T-helper 2 cell (primary cell): ENCODE results near the gene TRNP1.

Experiments
- DNase-seq, 5 experiments: peaks; one replicate each; pipeline versions ENCODE4 v3.0.0 to v3.0.0-alpha.2; 2012 to 2022

The TRNP1 gene

DNA sequence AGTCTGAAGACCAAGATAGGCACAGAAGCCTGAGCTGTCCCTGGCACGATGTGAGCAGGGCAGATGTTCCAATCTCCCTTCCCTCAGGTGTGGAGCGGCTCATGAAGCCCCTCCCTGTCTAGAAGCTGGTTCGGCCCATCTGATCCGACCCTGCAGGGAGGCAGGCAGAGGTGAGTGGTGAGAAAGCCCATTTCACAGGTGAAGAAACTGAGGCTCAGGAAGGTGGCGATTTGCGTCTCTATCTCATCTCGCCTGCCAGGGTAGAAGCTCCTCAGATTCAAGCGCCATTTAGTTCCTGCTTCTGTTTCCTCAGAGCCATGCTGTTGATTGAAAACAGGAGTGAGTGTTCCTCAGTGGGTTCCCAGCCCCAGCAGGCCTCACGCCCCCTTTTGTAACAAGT is 36.0 kb downstream of the TRNP1 start:
- DNase-seq, result no peak

DNA sequence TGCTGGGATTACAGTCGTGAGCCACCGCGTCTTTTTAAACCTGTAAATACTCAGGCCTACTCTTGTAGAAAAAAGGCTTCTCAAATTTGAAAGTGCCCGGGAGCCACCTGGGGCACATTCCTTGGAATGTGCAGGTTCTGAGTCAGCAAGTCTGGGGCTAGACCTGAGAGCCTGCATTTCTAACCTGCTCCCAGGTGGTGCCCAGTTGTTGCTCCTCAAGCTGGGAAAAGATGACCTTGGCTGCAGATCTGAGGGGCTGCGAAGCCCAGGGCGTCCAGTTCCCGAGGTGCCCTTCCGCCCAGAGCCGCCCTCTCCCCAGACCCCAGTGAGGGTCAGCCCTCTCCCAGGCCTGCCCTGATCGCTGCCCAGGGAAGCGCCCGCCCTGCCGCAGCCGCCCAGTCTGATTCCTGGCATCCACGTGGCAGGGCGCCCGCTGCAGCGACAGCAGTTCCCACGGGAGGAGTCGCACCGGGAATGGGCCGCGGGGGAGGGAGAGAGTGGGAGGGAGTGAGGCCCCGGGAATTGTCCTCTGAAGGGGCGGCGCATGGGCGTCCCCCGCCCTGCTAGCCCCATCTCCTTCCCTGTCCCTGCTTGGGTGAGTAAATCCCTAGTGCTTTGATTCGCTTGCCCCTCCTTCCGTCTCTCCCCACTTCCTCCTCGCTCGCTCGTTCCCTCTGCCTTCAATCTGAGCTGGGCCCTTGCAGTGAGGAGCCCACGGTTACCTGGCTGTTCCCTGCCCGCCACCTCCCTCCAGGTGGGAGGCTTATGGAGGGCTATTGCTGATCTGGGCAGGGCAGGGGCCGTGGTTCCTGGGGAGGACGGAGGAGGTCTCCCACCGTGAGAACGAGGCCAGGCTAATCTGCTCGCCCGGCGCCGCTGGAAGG is 38.0 kb downstream of the TRNP1 start:
- DNase-seq, result no peak

DNA sequence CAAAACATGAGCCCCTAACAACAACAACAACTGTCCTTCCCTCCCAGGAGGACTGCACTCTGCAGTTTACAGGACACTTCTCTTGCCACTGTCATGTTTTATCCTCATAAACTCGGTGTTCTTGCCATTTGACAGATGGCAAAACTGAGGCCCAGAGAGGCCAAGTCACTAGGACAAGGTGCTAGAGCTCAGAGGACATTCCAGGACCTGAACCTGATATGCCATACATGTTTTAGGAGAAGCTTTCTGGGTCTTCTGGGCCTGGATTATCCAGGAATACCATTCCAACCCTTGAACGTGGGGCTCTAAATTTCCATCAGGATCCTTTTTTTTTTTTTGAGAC is 38.6 kb downstream of the TRNP1 start:
- no peak for DNase-seq

DNA sequence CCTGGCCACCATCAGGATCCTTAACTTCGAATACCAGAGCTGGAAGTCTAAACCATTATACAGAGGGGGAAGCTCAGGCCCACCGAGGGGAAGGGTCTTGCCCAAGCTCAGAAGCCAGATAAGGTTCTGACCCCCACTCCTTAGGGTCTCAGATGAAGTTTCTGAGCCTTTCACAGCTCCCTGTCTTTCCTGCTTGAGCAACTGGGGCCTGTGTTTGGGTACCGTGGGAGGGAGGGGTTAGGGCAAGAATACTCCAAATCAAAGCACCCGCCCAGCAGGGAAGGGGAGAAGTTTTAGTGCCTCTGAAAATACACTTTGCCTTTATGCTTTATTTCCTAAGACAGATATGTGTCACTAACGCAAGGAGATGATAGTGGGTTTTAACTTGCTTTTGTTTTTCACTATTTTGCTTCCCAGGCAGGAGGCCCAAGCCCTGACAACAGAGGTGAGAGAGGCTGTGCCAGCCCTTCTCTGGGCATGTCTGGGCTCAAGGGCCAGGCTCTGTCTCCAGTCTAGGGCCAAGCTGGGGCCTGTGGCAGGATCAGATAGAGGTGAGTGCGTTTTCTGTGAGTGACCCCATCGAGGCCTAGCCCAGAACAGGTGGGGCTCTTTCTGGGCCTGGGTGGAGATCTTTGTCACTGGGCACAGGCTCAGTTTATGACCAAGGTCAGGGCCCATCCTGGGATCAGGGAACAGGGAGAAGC is 39.7 kb downstream of the TRNP1 start:
- no peak for DNase-seq

DNA sequence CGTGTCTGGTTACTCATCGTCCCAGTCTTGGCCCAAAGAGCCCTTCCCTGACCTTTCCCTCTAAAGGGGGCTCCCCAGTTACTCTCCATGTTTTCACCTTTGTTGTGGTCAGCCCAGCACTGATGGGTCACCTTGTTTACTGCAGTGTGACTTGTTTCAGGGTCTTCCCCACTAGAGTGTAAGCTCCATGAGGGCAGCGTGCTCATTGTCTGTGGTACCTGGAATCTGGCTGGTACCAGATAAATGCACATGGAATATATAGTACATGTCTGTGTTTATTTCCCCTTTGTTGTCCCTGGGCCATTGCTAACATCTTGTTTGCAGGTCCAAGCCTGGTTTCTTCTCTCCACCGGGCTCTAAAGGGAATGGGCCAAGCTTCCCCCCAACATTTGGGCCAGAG is 41.9 kb downstream of the TRNP1 start:
- DNase-seq, result no peak

DNA sequence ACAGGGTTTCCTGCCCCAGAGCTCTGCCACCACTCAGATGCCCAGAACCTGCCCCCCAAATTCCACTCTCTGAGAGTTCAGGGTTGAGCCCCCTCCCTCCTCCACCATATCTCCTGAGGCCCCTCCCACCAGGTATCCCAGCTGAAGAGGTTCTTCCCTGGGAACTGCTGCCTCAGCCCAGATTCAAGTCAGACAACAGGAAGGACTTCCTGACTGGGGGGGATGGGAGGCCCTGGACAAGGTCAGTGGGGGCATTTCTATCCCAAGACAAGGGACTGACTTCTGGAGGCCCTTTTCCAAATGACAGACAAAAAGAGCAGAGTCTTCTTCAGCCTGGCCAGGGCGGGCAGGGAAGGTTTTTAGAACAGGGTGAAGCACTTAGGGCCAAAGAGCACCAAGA is 43.2 kb downstream of the TRNP1 start:
- DNase-seq, result no peak

DNA sequence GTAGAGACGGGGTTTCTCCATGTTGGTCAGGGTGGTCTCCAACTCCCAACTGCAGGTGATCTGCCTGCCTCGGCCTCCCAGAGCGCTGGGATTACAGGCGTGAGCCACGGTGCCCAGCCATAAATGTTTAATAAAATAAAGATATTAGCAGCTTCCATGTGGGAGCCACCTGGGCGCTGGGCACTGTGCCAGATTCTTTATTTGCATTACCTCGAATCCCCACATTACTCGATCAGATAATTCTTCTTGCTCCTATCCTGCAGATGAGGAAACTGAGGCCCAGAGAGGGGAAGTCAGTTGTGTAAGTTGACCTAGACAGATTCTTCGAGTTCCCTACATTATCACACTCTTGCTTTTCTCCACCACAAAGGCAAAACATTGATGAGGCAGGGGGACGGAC is 44.0 kb downstream of the TRNP1 start:
- no peak for DNase-seq

DNA sequence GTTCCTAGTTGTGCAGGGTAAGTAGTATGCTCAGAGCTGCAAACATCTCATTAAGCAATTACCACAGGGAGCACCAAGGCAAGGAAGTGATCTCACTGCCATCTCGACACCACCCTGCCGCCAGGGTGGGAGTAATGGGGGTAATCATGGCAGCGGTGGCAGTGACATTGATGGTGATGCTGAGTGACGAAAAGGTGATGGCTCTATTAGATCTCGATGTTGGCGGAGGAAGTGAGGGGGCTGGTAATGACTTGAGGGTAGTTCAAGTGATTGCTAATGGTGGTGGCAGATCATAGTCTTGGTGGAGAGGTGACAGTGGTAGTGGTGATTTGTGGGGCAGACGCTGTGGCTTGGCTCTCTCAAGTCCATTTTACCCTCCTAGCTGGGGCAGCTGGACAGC is 44.5 kb downstream of the TRNP1 start:
- DNase-seq, result no peak

DNA sequence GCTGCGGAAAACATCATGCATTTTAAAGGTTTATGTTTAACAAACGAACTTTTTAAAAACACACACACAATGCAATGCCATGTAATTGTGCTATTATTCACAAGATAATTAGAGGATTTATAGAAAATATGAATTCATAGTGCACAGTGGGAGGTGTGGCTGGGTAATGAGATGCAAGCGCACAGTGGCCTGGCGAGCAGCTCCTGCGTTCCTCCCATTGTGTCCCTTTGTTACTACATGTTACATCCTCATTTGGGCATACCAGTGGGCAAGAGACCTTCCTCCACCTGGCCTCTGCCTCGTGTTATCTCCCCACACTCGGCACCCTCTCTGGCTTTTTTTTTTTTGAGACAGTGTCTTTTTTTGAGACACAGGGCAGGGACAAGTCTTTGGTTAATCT is 49.2 kb downstream of the TRNP1 start:
- DNase-seq, result no peak

DNA sequence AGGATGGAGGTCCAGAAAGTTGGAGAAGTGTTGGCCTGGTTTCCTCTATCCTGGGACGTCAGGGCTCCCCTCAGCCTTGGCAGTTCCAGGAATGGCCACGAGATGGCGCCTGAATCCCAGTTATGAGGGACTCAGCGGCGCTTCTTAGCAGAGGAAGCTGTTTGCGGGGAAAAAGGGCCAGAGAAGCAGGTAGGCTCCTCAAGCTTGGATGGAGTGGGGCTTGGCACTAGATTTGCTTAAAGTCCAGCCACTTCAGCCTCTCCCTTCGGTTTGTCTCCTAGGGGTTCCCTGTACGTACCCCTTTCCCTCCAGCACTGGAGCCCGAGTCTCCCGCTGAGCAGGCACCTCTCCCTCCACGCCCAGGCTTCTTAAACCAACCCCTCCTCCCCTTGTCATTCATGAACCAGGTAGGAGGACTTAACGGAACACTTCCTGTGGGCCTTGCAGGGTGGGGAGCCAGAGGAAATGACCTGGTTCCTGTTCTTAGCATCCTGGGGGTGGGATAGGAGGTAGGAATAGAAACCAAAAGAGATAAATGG is 51.2 kb downstream of the TRNP1 start:
- peak; percentile 61 to 89 (median 77) for DNase-seq

DNA sequence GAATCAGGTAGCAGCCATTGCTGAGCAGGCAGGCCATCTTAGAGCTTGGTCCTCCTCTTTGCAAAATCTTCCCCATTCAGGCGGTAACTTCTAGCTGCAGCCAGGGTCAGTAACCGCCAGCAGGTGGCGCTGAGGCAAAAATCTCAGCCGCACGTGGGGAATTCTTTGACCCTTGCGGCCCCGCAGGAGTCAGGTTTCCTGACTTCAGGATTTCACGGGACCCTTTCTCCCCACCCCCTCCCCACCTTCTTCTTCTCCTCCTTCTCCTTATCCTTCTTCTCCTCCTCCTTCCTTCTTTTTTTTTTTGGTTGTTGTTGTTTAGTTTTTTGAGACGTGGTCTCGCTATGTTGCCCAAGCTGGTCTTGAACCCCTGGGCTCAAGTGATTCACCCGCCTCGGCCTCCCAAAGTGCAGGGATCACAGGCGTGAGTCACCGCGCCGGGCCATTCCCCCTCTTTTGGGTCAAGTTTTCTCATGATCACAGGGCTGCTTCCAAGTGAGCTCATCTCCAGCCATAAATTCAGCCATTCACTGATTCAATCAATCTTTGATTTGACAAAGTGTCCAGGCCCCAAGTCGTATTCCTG is 52.6 kb downstream of the TRNP1 start:
- peak; percentile 21 to 54 (median 47) for DNase-seq

DNA sequence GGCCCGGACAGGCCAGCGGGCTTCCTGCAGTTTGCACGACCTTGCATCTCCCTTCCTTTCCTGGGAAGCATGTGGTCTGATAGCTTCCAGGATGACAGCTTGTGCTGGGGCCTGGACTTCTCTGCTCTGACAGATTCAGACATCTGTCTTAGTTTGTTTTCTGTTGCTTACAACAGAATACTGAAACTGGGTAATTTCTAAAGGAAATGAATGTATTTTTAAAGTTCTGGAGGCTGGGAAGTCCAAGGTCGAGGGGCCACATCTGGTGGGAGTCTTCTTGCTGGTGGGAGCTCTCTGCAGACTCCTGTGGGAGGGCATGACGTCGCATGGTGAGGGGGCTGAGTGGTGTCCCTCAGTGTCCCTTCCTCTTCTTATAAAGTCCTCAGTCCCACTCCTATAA is 54.4 kb downstream of the TRNP1 start:
- DNase-seq, result no peak

DNA sequence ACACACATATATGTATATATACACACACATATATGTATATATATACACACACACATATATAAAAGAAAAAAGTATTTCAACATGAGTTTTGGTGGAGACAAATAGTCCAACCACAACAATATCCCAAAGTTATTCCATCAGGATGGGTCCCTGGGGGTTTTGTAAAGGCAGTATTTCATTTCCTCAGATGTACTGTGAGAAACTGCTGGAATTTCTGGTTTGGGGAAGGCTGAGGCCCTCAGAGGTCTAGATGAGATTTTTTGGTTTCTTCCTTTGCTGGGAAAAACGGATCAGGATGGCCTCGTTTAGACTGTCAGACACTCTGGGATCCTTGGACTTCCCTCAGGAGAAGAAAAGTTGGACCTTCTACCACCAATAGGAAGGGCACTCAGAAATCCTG is 55.6 kb downstream of the TRNP1 start:
- no peak for DNase-seq

DNA sequence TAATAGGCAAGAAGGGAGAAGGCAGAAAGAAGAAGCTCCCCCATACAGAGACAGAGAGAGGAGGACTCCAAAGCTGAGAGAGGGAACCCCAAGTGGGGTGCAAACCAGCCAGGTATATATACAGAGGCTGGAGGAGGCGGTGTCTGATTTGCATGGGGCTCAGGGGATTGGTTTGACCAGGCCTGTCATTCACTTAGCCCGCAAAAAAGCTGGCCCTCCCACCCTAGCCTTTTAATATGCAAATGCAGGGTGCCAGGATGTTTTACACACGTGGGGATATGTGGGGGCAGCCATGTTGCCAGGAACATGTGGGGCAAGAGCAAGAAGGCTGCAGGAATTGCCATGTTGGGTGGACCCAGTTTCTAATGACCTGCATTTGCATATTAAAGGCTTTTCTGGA is 56.1 kb downstream of the TRNP1 start:
- DNase-seq, result peak in 1 of 5 experiments; percentile 10
